Measurements from ENCODE around the gene PHACTR3.

PHACTR3 gene

GRCh38 chr20:59623133-59623532 lies 18.8 kb downstream of the PHACTR3 start:
- FAIRE-seq, result no peak

GRCh38 chr20:59623583-59623982 lies 19.2 kb downstream of the PHACTR3 start:
- FAIRE-seq, result no peak

- FAIRE-seq, result no peak
Observed at GRCh38 chr20:59624401-59624800, 20.1 kb downstream of the PHACTR3 start.

GRCh38 chr20:59625214-59625922 lies 21.0 kb downstream of the PHACTR3 start:
- no peak for FAIRE-seq

GRCh38 chr20:59627298-59627697 lies 23.0 kb downstream of the PHACTR3 start:
- FAIRE-seq, result no peak

- FAIRE-seq, result no peak
Observed at GRCh38 chr20:59628171-59628570, 23.8 kb downstream of the PHACTR3 start.

- no peak for FAIRE-seq
Observed at GRCh38 chr20:59629141-59630045, 25.1 kb downstream of the PHACTR3 start.

- no peak for FAIRE-seq
Observed at GRCh38 chr20:59630526-59630925, 26.2 kb downstream of the PHACTR3 start.

GRCh38 chr20:59631751-59632540 lies 27.6 kb downstream of the PHACTR3 start:
- FAIRE-seq, result no peak

- FAIRE-seq, result no peak
Observed at GRCh38 chr20:59632541-59633113, 28.3 kb downstream of the PHACTR3 start.

GRCh38 chr20:59633656-59634251 lies 29.4 kb downstream of the PHACTR3 start:
- no peak for FAIRE-seq

- no peak for FAIRE-seq
Observed at GRCh38 chr20:59634435-59635005, 30.2 kb downstream of the PHACTR3 start.

- no peak for FAIRE-seq
Observed at GRCh38 chr20:59636766-59637370, 32.5 kb downstream of the PHACTR3 start.

DNA sequence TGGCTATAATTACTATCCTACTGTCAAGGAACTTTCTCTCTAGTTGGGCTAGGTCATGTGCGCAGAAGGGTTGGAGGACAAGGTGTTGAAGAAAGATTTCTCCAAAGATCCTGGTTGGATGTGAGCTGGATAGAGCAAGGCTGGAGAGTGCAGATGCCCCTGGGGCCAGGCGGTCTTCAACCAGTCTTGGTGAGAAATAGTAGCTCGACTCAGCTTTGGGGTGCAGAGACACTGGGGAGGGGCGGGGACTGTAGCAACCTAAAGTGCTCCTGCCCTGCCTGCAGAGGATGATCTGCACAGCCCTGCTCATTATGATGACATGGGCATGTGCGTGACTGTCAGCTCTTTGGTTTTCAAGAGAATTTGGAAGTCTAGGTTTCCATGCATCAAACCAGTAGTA lies 35.9 kb downstream of the PHACTR3 start:
- FAIRE-seq, result no peak

DNA sequence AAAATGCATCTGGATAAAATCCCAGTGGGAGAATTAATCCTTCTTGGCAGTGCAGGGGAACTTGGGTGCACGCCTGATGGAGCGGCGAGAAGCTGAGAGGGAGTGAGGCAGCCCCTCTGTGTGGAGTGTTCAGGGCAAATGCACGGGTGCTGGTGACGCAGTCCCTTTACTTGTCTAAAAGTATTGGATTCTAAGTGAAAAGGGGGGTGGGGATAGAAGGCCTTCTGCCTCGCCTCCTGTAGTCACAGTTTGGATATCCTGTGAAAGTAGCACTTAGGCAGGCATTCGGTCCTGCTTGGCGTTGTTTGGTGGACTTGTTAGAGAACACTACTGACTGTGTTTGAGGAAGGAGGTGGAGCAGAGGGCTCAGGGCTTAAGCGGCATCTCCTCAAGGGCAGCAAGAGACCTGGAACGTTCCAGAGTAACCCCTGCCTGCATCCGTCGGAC lies 39.3 kb downstream of the PHACTR3 start:
- no peak for FAIRE-seq

- no peak for FAIRE-seq
Observed at GRCh38 chr20:59644371-59644939, 40.1 kb downstream of the PHACTR3 start.

GRCh38 chr20:59645271-59645670 lies 40.9 kb downstream of the PHACTR3 start:
- FAIRE-seq, result no peak

- FAIRE-seq, result no peak
Observed at GRCh38 chr20:59645761-59646171, 41.4 kb downstream of the PHACTR3 start.

- no peak for FAIRE-seq
Observed at GRCh38 chr20:59646487-59646886, 42.1 kb downstream of the PHACTR3 start.

DNA sequence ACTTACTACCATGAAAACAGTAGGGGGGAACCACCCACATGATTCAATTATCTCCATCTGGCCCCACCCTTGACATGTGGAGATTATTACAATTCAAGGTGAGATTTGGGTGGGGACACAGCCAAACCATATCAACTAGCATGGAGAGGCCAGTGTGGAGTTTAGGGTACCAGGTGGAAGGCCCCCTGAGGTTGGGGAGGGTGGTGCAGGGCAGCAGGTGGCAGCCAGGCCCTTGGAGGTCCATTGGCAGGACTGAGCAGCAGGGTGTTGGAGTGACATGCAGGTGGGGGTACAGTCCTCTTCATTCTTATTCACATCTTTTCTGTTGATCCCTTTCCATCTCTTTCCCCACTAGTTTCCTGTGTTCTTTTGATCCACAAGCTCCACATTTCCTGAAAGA lies 42.9 kb downstream of the PHACTR3 start:
- FAIRE-seq, result no peak

DNA sequence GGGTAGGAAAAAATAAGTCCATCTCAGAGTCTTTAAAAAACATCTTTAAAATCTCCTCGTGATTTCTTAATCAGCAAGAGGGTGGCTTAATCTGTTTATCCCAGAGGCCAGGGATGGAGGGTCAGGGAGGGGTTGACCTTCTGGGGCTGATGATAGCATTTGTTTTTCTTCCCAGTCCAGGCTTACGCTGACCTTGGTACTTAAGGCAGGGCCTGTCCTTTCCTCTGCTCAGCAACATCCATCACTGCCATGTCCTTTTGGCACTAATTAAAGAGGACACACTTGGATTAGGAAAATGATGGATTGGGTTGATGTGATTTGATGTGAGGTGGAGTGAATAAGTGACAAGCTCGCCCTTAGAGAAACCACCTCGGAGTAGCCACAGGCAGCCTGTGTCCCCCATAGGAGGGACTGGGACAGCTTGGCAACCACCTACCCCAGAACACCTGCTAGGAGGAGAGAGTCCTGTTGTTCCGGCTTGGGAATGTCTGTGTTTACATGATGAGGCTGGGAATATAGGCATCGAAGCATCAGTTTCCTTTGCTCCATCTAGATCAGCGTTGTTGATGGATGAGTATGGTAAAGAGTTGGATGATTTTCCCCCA lies 44.2 kb downstream of the PHACTR3 start:
- FAIRE-seq, result no peak

All from A204.1 (cell line).